Epithelial cell of umbilical artery (primary cell): ENCODE data around the gene MCHR1. TPM values are rescaled to one million over a fixed set of nuclear protein-coding genes. Genes with fewer than 3 reads are reported as not detected.

ENCODE experiments used
- total RNA-seq: library from RNA; depleted of rRNA; stranded (reverse); fragments of >200 nt; gene quantifications from 2 replicates; pipeline ENCODE4 v1.2.3, GENCODE V29; 2014

Gene MCHR1, protein sequence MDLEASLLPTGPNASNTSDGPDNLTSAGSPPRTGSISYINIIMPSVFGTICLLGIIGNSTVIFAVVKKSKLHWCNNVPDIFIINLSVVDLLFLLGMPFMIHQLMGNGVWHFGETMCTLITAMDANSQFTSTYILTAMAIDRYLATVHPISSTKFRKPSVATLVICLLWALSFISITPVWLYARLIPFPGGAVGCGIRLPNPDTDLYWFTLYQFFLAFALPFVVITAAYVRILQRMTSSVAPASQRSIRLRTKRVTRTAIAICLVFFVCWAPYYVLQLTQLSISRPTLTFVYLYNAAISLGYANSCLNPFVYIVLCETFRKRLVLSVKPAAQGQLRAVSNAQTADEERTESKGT
- not detected in 2 replicates for total RNA-seq

DNA sequence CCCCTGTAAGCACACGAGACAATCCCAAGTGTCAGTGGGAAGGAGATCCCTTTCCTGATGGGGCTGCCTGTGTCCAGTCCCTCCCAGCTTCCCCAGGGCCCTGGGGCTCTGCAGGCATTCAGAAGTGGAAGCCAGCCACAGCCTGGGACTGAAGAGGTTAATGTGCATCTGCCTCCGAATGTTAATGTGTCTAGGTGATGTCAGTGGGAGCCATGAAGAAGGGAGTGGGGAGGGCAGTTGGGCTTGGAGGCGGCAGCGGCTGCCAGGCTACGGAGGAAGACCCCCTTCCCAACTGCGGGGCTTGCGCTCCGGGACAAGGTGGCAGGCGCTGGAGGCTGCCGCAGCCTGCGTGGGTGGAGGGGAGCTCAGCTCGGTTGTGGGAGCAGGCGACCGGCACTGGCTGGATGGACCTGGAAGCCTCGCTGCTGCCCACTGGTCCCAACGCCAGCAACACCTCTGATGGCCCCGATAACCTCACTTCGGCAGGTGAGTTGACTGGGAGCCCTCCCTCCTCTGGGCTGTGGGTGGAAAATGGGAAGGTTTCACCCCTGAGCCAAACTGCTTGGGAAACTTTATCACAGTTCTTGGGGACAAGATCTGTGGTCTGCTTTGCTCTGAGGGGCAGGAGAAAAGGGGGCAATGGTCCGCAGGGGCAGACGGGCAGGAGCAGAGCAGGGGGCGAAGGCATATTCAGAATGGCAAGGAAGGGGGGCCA, at the start of gene MCHR1:
MCHR1 (plus strand) TSS at position 236 of the 715 bp plus-strand sequence; CDS start at position 405, 169 bp downstream.

DNA sequence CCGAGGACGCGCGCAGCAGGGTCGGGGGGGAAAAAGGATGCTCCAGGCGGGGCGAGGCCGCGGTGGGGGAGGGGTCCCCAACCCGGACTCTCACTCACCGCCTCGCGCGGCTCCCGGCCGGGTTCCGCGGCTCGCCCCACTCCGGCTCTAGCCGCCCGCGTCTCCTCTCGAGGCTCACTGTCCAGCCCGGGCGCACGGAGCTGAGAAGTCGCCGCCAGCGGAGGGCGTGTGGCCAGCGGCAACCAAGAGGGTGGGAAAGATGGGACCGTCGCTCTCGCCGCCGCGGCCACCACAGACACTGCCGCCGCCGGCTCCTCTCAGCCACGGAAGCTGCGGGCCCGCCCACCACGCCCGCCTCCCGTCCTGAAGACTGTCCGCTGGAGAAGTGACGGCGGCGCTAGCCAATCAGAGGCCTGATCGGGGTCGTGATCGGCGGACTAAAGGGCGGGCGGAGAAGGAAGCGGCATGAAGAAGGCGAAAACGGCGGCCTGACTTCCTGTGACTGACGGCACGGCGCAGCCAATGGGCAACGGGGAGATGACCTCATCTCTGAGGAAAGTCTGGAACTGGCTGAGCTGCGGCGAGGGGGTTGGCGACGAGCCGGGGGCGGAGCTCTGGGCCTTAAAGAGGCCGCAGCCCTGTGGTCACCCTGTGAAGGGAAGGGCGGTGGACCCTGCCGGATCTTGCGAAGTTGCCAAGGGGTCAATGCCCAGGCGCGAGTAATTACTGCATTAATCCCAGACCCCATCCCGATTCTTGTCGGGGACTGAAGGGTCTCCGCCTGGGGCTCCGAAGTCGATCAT, 42.7 kb upstream of the MCHR1 start, which contains the start of gene MRTFA:
MRTFA (minus strand) TSS at position 340 of the 803 bp plus-strand sequence.

Other genes starting within 250 kb of the MCHR1 start
- gene MRTFA, start 42.8 kb upstream of the MCHR1 start, total RNA-seq = 14.6 and 38.8 TPM in 2 replicates
- 18.8 and 21.1 TPM in 2 replicates for gene SLC25A17, start 139.9 kb downstream of the MCHR1 start, total RNA-seq
- gene ST13, start 177.2 kb downstream of the MCHR1 start, total RNA-seq = 173 and 236 TPM in 2 replicates
- 6.2 and 6.5 TPM in 2 replicates for gene XPNPEP3, start 177.7 kb downstream of the MCHR1 start, total RNA-seq
- gene DNAJB7, start 182.6 kb downstream of the MCHR1 start, total RNA-seq = not detected in 2 replicates